ENCODE results near the gene WBP11.

WBP11 gene

DNA sequence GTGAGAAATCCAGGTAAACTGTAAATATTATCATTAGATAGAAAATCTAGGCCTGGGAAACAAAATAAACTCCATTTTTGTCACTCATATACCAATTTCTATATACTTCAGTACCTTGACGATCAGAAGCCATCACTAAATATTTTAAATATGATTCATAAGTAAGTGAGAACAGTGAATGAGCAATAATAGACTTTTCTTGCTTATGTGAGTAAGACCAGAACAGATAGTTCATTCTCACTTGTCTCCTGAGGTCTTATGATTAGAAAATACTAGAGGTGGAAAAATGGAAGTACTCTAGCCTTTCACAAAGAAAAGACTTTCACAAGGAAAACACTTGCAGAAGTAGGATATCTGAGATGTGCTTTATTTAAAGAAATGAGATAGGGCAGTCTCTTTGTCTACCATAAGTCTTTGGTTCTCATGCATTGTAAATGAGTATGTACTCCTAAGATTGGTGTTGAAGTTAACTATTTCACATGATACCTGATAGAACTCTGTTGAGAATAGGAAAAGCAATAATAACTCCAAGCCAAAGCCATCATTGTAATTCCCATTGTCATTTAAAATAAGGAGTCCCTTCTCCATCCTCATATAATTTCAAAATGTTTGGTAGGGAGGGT, 20.8 kb upstream of the WBP11 start:
- peak; percentile 81 to 85 for ATAC-seq

DNA sequence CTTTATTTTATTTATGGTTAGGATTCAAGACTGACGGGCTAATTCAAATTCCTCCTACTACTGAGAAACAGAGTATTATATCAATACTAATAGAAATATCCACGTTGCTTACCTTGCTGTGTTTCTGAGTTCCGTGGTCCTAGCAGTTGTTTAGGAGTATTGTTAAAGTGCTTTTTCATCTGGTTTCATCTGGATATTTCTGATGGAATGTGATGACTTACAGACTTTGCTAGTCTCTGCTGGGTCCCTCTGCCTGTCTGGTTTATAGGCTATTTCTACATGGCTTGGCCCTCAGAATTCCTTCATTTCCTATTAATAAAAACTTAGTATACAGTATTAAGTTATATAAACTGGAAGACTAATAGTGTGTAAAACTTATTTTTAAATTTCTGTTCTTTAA, 10.7 kb upstream of the WBP11 start, which contains the start of gene SMCO3:
Gene SMCO3, minus strand, starts transcription at position 169 of the 400 bp plus-strand sequence. CDS start 7,502 bp downstream, outside the sequence.
- ATAC-seq, result no peak

DNA sequence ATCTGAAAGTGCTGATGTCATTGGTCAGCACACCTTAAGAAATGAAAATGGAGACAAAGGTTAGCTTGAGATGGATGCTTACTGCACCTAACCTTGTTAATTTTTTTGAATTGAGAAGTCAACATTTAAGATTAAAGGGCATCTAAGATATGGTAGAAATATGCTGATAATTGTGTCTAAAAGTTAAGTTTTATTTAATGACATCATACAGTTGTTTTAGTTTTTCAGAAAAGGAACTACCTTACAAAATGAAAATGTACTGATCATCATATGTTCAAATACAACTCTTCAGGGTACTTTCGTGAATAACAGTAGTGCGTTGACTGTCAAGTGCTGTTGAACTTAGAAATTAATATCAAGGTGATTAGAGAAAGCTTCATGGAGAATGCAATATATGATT, 8.2 kb upstream of the WBP11 start:
- ATAC-seq, result no peak

DNA sequence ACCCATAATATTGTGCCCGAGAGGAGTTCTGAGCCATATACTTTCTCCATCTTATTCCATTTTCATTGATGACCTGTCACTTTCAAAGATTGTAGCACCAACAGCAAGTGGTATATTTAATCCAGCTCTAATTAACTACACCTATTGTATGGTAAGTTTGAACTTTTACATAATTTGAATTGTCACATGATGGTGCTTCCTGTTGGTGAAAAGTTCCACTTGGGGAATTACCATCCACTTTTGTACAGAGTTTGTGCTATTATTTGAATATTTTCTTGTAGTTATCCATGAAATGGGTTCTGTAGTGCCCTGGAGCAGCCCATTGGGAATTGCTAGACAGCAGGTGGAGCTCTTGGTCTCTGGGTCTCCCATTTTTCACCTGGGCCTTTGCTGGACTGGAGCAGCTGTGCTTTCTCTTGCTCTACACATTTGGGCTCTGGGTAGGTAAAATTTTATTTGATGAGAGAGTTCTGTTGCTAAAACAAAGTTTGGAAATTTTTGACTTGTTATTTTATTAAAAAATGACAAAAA, 7.7 kb upstream of the WBP11 start:
- ATAC-seq, result no peak

DNA sequence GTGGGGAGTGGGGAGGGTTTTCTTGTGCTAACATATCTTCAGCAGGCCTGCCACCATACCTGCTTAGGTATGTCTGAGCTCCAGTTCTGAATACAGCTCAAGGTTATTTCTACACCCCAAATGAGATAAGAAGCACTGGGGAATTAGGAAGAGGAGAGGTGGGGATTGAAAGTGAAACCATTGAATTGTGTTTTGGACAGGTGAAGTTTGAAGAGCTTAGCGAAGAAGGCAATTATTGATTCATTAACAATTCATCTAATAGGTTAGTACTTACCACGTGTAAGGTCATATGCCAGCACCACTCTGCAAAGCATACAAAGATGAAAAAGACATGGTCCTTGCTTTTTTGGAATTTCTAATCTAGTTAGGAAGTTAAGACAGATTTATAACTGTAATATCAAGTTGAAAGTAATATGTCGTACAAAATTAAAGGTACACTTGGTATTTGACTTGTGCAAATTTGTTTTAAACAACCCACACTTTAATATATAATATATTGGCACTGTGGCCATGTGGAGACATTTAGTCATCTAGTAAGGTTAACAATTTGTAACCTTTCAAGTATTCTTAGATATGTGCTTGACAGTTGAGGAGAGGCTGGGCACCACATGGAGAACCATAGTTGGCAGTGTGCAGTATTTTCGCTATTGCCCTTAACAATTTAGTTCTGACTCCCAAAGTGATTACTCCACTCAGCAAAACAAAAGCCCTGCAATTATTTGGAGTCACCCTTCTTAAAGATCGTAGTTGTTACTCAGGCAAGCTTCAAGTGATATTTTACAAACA, 7.1 kb upstream of the WBP11 start:
- no peak for ATAC-seq

DNA sequence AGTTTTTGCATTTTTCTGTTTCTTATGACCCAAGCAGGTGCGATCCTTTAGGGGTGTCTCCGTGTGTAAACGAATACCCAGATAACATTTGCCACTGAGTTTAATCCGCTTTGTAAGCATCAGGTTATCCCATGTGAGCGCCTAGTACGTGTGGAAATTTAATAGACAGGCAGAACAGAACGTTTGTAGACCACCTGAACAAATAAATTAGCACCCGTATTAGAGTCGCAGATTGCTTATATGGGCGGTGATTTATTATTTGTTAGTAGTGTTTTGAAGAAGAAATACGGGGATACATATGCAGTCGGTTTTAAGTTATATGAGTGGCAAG, 517 bp upstream of the WBP11 start:
- no peak for ATAC-seq

DNA sequence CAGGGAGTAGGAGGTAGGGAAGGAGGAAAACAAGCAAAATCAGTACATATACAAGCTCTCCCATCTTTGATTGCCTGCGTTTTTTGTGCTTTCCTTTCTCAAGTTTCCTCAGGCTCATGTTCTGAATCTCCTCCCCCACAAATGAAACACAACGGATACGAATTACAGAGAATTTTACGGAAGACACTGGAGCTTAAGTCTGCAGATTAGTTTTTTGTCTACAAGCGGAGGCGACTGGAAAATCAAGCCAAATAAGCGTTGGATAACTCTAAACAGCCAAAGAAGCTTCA, 612 bp downstream of the WBP11 start:
- no peak for ATAC-seq

DNA sequence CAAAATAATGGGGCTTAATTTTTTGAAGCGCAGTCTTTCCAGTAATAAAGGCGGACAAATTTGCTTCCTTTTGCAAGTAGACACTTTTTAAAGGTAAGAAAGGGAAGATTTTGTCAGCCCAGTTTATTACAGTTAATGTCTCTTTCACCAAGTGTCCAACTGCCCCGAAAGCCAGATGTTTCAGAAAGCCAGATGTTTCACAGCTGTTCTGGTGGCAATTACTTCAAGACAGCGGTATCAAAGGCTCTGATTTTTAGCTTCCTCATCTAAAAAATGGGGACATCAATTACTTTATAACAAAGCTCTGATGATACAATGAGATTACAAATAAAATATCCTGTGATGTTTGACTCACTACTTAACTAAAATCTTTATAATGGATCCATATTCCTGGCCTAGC, 1.0 kb downstream of the WBP11 start:
- no peak for ATAC-seq

DNA sequence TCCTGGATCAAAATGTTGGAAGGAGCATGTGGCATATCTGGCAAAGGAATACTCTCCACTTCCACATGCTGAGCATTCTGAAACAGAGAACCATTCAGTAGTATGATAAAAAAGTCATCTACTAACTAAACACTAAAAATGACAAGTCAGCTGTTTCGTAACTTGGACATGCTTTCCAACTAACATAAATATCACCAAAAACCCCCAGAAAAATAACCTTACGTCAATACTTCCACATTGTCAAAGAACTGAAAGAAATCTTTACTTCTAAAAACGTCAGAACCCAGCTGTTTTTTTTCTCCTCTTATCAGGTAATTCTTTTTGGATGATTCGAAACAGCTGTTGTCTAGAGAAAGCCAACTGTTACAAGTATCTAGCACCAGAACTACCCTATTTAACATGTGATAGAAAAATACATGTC, 8.2 kb downstream of the WBP11 start:
- no peak for ATAC-seq

DNA sequence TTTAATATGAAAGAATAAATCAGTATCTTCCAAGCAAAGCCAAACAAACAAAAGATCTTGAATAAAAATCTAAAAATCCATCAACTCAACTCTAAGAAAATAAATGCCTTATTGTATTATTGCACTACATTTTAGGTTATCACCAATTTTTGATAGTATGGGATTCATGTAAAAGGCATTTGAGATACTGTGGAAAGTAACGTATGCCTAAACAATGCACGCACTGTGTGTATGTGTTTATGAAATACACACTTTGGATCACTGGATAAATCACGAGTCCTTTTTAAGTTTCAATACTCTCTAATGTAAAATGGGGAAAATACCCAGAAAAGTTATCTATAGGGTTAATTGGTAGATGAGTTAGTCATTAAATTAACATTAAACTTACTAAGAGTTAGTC, 17.7 kb downstream of the WBP11 start:
- ATAC-seq, result no peak

DNA sequence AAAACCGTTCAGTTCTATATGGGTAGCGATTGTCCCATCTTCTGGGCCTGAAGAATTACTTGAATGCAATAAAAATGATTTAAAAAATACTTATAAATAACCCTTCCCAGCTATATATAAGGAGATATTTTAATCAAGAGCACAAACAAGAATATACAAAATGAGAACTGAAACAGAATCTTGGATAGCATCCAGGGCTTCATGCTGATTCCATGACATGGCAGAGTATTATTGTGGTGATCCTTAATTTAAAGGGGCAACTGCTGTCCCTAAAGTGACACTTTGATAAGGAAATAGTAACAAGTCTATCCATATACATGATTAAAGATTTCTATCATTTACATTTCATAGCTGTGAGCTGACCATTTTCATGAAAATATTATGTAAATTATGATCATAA, 18.8 kb downstream of the WBP11 start:
- no peak for ATAC-seq

DNA sequence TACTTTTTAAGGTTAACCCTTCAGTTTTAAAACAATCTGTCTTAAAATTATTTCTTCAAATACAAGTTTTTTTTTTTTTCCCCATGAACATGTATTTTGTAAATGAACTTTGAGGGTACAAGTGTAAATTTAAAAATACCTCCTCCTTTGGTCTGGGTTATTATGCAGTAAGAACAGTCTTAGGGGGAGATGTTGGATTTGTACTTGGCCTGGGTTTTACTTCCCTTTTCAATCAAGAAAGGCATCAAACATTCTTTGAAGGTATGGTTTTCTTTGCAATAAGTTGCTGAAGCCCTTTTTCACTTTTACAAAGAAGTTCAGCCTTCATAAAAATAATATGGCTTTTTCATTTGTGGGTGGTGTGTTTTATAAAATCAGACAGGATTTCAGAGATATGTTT, 20.5 kb downstream of the WBP11 start:
- ATAC-seq, result no peak

DNA sequence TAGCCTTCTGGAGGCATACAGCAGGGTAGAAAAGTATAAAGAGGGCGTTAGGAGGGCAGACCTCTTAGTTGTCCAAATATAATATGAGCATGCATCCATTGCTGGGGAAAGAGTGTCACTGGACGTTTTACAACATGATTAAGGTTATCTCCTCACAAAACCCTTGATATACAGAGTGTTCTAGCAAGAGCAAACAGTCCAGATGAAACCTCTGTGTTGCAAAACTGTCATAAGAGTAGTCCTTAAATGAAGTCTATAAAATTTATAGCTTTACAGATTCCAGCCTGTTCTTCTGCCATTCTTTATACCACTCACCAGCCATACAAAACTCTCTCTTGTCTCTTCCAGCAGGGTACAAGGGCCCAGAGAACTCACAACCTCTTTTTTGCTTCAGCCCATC, 21.7 kb downstream of the WBP11 start:
- no peak for ATAC-seq

DNA sequence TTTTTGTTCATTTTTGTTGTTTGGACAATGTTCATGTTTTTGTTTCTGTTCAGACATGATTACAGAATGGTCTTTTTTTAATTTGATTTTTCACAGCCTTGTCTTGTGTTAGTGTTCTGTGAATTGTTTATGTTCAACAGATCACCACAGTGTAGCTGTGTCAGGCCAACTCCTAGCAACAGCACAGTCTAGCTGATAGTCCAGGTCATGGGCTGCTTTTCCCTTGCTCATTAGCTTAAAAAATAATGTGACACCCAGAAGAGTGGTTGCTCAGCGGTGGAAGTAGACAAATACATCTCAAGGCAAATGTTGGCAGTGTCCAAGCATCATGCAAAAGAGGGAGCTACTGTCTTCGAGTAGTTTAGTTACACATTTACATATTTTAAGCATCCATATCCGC, 22.4 kb downstream of the WBP11 start:
- no peak for ATAC-seq

DNA sequence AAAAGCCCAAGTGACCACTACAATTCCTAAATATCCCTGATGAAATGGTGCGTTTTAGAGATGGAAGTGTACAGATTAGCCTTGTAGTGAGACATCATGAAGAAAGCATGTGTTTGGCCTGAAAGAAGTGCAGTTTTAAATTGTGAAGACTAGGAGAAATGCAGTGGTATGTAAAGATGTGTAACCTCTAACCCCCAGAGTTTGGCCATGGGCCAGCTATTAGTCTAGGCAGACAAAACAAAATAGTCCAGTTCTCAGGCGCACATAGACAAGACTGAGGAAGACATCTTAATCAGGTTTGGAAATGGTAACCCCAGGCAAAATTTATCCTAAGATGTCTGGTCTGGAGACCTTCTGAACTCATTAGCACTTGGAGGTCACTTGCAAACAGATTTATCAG, 23.4 kb downstream of the WBP11 start:
- ATAC-seq, result no peak

DNA sequence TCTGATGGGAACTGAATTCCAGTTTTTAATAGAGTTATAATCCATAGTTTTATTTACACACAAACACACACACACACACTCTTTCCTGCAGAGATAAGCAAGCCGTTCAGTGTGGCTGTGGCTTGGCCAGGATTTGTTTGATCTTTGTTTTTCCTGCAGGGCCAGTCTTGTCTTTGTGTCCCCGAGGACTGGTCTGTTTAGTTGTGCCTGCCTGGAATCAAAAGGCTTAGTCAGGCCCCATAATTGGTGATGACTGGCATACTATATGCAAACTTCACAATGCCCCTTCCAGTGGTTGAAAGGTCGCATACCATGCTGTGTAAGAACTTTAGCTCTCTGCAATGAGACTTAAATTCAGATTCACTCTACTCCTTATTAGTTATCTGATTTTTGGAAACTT, 26.0 kb downstream of the WBP11 start:
- ATAC-seq, result no peak

DNA sequence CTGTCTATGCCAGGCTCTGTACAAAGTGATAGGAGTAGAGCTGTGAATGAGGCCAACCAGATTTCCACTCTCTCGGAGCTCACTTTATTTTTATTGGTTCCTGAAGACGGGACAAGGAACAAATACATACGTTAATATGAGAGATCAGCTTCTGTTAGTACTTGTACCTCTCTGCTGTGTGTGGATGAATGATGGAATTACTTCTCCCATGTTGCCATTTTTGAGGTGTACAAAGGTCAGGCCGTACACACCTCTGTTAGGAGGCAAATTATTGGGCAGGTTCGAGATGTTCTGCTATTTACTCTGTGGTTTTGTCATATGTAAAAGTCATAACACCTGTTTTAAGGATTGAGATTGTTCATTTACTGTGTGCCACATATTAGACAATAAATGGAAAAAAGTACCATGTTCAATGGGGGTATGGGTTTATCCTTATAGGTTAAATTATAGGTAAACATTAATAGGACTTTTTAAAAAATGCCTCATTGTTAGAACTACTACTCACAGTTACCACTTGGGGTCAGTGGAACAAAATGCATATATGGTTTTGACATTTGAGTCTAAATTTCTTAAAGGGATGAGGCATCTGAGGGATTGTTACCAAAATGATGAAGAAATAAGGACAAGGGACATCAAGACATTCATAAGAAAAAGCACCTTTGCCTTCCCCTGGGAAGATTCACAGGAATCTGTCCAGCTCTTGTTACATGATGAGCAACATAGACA, 26.9 kb downstream of the WBP11 start:
- no peak for ATAC-seq

DNA sequence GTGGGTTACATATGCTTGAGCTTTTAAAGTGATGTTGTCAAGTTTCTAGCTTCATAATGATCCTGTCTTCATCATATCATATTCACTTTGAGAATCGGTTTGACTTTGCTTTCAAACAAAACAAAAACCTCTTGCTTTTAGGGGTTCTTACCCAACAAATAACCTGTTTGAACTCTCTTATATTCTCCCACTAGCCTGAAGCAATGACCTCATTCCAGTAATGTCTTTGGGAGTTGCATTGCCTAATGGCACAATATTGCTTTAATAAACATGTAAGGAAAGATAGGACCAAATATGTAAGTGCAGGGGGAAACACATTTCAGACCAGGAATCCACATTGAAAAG, 27.7 kb downstream of the WBP11 start:
- ATAC-seq, result no peak

DNA sequence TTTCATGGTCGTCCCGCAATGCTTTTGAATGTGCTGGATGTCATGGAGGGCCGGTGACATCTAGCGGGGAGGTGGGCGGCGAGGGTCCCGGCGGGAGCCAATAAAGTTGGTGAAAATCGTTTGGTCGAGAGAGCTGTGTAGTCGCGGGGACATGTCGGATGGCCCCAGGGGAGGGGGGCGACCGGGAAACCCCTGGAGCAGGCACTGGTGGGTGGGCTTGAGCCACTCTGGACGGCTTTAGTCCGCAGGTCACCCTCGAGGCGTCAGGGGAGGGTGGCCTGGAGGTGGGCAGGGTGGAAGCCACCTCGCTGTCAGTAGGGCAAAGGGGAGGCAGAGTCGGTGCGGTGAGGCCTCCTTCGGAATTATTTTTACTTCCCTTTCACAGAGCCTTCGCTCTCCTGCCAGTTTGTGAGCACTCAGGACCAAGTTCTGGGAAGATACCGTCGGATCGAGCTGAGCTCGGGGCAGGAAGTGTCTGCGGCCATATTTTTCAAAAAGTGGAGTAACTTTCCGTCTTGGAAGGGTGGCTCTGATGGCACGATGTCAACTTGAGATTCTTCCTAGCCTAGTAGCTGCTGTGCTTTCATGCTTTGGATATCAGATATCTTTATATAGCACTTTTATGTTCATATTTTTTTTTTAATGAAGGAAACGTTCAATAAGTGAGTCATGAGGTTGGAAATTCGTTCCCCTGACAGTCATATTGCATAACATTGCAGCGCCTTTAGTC, 28.2 kb downstream of the WBP11 start:
- no peak for ATAC-seq

DNA sequence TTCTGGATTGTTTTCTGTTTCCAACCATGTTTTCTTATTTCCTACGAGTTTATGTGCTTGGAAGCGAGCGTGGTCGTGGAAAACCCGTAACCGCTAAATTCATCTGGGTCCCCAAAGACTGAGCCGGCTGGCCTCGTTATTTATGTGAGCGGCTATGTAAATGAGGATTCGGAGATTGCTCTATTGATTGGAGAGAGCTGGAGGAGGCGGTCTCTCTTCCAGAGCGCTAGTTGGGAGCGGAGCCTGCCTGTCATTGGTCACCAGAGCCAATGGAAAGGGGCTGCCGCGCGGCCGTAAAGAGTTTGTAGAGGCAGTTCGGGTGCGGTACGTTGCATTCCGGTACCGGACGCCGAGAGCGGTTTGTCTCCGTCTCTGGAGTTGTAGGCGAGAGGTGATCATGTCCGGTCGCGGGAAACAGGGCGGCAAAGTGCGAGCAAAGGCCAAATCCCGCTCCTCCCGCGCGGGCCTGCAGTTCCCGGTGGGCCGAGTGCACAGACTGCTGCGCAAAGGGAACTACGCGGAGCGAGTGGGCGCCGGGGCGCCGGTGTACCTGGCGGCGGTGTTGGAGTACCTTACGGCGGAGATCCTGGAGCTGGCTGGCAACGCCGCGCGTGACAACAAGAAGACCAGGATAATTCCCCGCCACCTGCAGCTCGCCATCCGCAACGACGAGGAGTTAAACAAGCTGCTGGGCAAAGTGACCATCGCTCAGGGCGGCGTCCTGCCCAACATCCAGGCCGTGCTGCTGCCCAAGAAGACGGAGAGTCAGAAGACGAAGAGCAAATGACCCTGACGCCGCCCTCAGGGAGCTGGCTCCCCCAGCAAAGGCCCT, 29.0 kb downstream of the WBP11 start:
- peak; percentile 69 to 70 for ATAC-seq

DNA sequence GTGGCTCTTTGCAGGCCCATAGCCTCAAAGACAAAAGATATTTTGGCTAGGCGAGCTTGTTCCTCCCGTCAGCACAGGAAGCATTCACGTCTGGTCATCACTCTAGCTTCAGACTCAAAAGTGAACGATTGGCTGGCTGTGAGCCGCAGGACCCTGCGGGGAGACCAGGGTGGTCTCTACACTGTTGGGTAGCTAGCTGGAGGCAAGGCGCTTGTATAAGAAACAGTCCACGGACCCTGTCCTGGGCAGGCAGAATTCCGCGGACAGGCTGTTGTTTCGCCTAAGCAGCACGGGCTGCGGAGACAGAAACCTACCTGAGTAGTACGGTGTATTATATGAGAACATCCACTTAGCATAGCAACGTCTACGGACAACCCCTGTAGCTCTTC, 29.6 kb downstream of the WBP11 start:
- ATAC-seq, result peak; percentile 5 to 9

DNA sequence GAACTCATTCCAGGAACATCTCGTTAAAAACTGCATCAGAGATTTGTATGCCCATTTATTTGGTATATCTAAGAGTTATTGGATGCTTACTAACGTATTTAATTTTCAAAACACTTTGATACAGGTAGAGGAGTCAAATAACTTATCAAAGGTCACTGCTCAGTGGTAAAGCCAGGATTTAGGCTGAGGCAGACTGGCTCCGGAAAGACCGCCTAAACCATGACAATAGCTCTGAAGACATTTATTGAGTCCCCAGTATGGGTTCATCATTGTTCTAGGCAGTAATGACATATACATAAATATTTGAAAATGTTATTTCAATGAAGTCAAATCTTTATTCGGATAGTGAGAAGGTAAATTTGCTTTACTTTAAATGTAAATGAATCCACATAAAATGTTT, 30.3 kb downstream of the WBP11 start:
- ATAC-seq, result no peak

Measured in activated CD4-positive, CD25-positive, alpha-beta regulatory T cell treated with anti-CD3 and anti-CD28 coated beads, Interleukin-2, amount 50 U/mL, for 24 hours (primary cell).